ENCODE data around the gene A3GALT2. TPM values are rescaled to one million over a fixed set of nuclear protein-coding genes. Genes with fewer than 3 reads are reported as not detected.
A peak's percentile ranks its signal among the peaks of the same experiment; 100 is the strongest.
"Not testable (repeated sequence)": the region's sequence is repeated elsewhere in the genome, so short reads cannot be mapped to it uniquely, and the experiment has no call there.

A3GALT2 gene
- total RNA-seq, 2 donors from 2014 or later: 0.37 TPM; not detected in 1

- peaks cover 9% of the 10 kb centered on the region for H3K4me1 Mint-ChIP-seq
- peak overlapping the region; percentile 8 for H3K27ac Mint-ChIP-seq
- H3K36me3 Mint-ChIP-seq (ENCODE audit: low read depth): peaks cover 9% of the 10 kb centered on the region
- no peak overlapping the region for H3K4me3 Mint-ChIP-seq
- DNase-seq (no peak), ATAC-seq (no peak)
- H3K27me3 Mint-ChIP-seq: peaks cover 31% of the 10 kb centered on the region
- no peaks in the 10 kb centered on the region for H3K9me3 ChIP-seq (ENCODE audit: control insufficient read depth, low read length, poor library complexity, severe bottlenecking)
Observed at GRCh38 chr1:33310702-33311101, 10.2 kb downstream of the A3GALT2 start.

GRCh38 chr1:33309351-33309750, 11.5 kb downstream of the A3GALT2 start:
- peaks cover 23% of the 10 kb centered on the region for H3K27me3 Mint-ChIP-seq
- not testable (repeated sequence) for ATAC-seq; H3K9me3 ChIP-seq (ENCODE audit: control insufficient read depth, low read length, poor library complexity, severe bottlenecking); H3K4me3 Mint-ChIP-seq; H3K4me1 Mint-ChIP-seq; DNase-seq; H3K36me3 Mint-ChIP-seq (ENCODE audit: low read depth); H3K27ac Mint-ChIP-seq

GRCh38 chr1:33307494-33307864, 13.4 kb downstream of the A3GALT2 start:
- DNase-seq (no peak), ATAC-seq (no peak)
- Mint-ChIP-seq H3K27ac (no peak overlapping the region), H3K4me1 (peaks cover 15% of the 10 kb centered on the region), H3K4me3 (no peak overlapping the region), H3K36me3 (ENCODE audit: low read depth) (peaks cover 6% of the 10 kb centered on the region), H3K27me3 (peaks cover 21% of the 10 kb centered on the region)
- no peaks in the 10 kb centered on the region for H3K9me3 ChIP-seq (ENCODE audit: control insufficient read depth, low read length, poor library complexity, severe bottlenecking)

- no peak overlapping the region for H3K27ac Mint-ChIP-seq
- H3K9me3 ChIP-seq (ENCODE audit: control insufficient read depth, low read length, poor library complexity, severe bottlenecking): no peaks in the 10 kb centered on the region
- H3K36me3 Mint-ChIP-seq (ENCODE audit: low read depth): peaks cover 6% of the 10 kb centered on the region
- ATAC-seq: no peak
- peaks cover 18% of the 10 kb centered on the region for H3K4me1 Mint-ChIP-seq
- H3K27me3 Mint-ChIP-seq: peaks cover 19% of the 10 kb centered on the region
- DNase-seq: no peak
- no peak overlapping the region for H3K4me3 Mint-ChIP-seq
Observed at GRCh38 chr1:33306653-33307493, 14.0 kb downstream of the A3GALT2 start.

- H3K27ac Mint-ChIP-seq: no peak overlapping the region
- ATAC-seq (no peak), DNase-seq (no peak)
- H3K36me3 Mint-ChIP-seq (ENCODE audit: low read depth): peaks cover 2% of the 10 kb centered on the region
- peaks cover 10% of the 10 kb centered on the region for H3K27me3 Mint-ChIP-seq
- H3K4me1 Mint-ChIP-seq: peaks cover 14% of the 10 kb centered on the region
- H3K9me3 ChIP-seq (ENCODE audit: control insufficient read depth, low read length, poor library complexity, severe bottlenecking): no peaks in the 10 kb centered on the region
- no peak overlapping the region for H3K4me3 Mint-ChIP-seq
Observed at GRCh38 chr1:33305816-33306652, 14.9 kb downstream of the A3GALT2 start.

- DNase-seq (no peak), ATAC-seq (no peak)
- H3K9me3 ChIP-seq (ENCODE audit: control insufficient read depth, low read length, poor library complexity, severe bottlenecking): no peaks in the 10 kb centered on the region
- Mint-ChIP-seq H3K27ac (no peak overlapping the region), H3K4me1 (peaks cover 15% of the 10 kb centered on the region), H3K36me3 (ENCODE audit: low read depth) (peaks cover 2% of the 10 kb centered on the region), H3K4me3 (no peak overlapping the region), H3K27me3 (peaks cover 7% of the 10 kb centered on the region)
Observed at GRCh38 chr1:33305016-33305415, 15.9 kb downstream of the A3GALT2 start.

GRCh38 chr1:33302325-33302724, 18.6 kb downstream of the A3GALT2 start:
- Mint-ChIP-seq H3K4me1 (peaks cover 24% of the 10 kb centered on the region), H3K4me3 (no peak overlapping the region), H3K36me3 (ENCODE audit: low read depth) (peaks cover 2% of the 10 kb centered on the region), H3K27ac (no peak overlapping the region), H3K27me3 (peaks cover 7% of the 10 kb centered on the region)
- DNase-seq: no peak
- ATAC-seq: peak; percentile 49
- no peaks in the 10 kb centered on the region for H3K9me3 ChIP-seq (ENCODE audit: control insufficient read depth, low read length, poor library complexity, severe bottlenecking)

GRCh38 chr1:33301273-33301984, 19.5 kb downstream of the A3GALT2 start:
- ATAC-seq (no peak), DNase-seq (no peak)
- Mint-ChIP-seq H3K36me3 (ENCODE audit: low read depth) (peaks cover 3% of the 10 kb centered on the region), H3K4me3 (no peak overlapping the region), H3K27ac (no peak overlapping the region), H3K27me3 (peaks cover 7% of the 10 kb centered on the region), H3K4me1 (peaks cover 26% of the 10 kb centered on the region)
- H3K9me3 ChIP-seq (ENCODE audit: control insufficient read depth, low read length, poor library complexity, severe bottlenecking): no peaks in the 10 kb centered on the region

GRCh38 chr1:33300673-33301072, 20.2 kb downstream of the A3GALT2 start:
- no peaks in the 10 kb centered on the region for H3K27me3 Mint-ChIP-seq
- DNase-seq: no peak
- ATAC-seq: no peak
- no peak overlapping the region for H3K4me3 Mint-ChIP-seq
- peaks cover 5% of the 10 kb centered on the region for H3K36me3 Mint-ChIP-seq (ENCODE audit: low read depth)
- H3K4me1 Mint-ChIP-seq: peaks cover 28% of the 10 kb centered on the region
- no peak overlapping the region for H3K27ac Mint-ChIP-seq
- H3K9me3 ChIP-seq (ENCODE audit: control insufficient read depth, low read length, poor library complexity, severe bottlenecking): no peaks in the 10 kb centered on the region

GRCh38 chr1:33299461-33300155, 21.3 kb downstream of the A3GALT2 start:
- H3K27me3 Mint-ChIP-seq: no peaks in the 10 kb centered on the region
- DNase-seq: no peak
- peaks cover 5% of the 10 kb centered on the region for H3K36me3 Mint-ChIP-seq (ENCODE audit: low read depth)
- ATAC-seq: no peak
- peaks cover 32% of the 10 kb centered on the region for H3K4me1 Mint-ChIP-seq
- no peak overlapping the region for H3K27ac Mint-ChIP-seq
- H3K4me3 Mint-ChIP-seq: no peak overlapping the region
- no peaks in the 10 kb centered on the region for H3K9me3 ChIP-seq (ENCODE audit: control insufficient read depth, low read length, poor library complexity, severe bottlenecking)

- Mint-ChIP-seq H3K4me3 (no peak overlapping the region), H3K27ac (no peak overlapping the region), H3K27me3 (no peaks in the 10 kb centered on the region), H3K4me1 (peaks cover 34% of the 10 kb centered on the region), H3K36me3 (ENCODE audit: low read depth) (peaks cover 5% of the 10 kb centered on the region)
- no peaks in the 10 kb centered on the region for H3K9me3 ChIP-seq (ENCODE audit: control insufficient read depth, low read length, poor library complexity, severe bottlenecking)
- DNase-seq: peak in 2 of 3 donors; percentile 27 to 46
- peak; percentile 65 for ATAC-seq
Observed at GRCh38 chr1:33298623-33299277, 22.1 kb downstream of the A3GALT2 start.

- Mint-ChIP-seq H3K27me3 (no peaks in the 10 kb centered on the region), H3K36me3 (ENCODE audit: low read depth) (peaks cover 3% of the 10 kb centered on the region), H3K27ac (no peak overlapping the region), H3K4me3 (no peak overlapping the region), H3K4me1 (peaks cover 30% of the 10 kb centered on the region)
- ATAC-seq (no peak), DNase-seq (no peak)
- H3K9me3 ChIP-seq (ENCODE audit: control insufficient read depth, low read length, poor library complexity, severe bottlenecking): no peaks in the 10 kb centered on the region
Observed at GRCh38 chr1:33297911-33298622, 22.8 kb downstream of the A3GALT2 start.
